HG03439 (cell line): ENCODE data around the gene C3orf20.
A peak's percentile ranks its signal among the peaks of the same experiment; 100 is the strongest.

ENCODE experiments used
- ATAC-seq: cut with Tn5 transposase; IDR thresholded peaks from one replicate; pipeline ENCODE4 v1.9.1; 2021; ENCODE audit warnings: mild to moderate bottlenecking, moderate library complexity; ENCODE audit not compliant: unreplicated experiment

C3orf20 gene

GRCh38 chr3:14772533-14773138 is 97.7 kb downstream of the C3orf20 start:
- ATAC-seq, result no peak

DNA sequence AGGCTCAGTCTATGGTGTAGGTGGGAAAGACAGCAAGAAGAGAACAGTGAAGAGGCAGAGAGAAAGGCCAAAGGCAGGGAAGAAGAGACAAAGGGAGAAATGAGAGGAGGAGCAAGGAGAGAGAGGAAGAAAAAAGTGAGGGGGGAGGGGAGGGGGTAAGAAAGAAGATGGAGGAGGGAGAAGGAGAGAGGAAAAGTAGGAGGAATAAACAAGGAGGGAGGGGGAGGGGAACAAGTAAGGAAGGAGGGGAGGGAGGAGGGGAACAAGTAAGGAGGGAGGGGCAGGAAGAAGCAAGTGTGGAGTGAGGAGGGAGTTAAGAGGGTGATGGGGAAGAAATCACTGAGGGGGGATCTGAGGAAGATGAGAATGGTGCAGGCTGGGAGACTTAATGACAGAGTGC is 98.3 kb downstream of the C3orf20 start:
- no peak for ATAC-seq

GRCh38 chr3:14773691-14774128 is 98.8 kb downstream of the C3orf20 start:
- no peak for ATAC-seq

DNA sequence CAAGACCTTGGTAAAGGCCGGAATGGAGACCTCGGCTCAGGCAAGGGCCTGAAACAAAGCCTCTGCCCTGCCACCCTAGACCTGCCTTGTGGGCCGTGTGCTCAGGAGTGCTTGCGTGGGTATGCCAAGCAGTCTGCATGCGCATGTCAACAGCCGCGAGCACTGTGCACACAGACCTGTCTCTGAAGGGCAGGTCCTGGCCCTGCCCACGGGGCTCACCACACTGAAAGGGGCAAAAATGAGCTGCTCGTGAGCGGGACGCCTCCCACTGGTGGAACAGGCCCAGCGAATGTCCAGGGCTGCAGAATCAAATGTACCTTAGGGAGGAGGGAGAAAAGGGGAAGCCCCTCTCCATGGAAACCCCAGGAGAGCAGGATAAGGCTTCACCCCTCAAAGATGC is 99.5 kb downstream of the C3orf20 start:
- no peak for ATAC-seq

DNA sequence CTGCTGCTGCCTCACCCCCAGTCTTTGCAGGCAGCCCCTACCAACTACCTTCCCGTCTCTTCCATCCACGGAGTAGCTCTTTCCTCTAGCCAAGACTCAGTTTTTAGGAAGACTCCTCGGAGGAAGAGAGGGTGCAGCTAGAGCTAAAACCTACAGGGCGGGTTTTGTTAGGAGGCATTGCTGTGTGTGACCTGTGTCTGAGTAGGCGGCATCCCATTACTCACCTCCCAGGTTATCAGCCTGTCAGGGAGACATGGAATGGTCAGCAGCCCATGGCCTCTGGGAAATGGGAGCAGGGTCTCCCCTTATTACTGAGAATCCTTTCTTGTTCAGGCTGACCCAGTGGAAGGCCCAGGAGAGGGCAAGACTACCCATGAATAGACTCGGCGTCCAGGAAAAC is 100.1 kb downstream of the C3orf20 start:
- ATAC-seq, result no peak

DNA sequence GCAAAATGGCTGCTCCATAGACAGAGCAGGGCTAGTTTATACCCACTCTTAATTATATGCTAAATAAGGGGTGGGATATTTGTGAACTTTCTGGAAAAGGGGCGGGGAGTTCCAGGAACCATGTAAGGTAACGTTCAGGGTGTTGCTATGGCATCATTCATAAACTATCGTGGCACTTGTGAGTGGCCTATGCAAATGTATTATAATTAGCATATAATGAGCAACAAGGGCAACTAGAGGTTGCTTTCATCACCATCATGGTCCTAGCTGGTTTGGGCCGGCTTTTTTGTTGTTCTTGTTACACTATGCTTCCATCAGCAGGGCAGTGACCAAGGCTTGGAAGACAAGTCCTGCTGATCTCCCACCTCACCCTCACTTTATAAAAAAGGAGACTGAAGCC is 100.6 kb downstream of the C3orf20 start:
- ATAC-seq, result no peak

- no peak for ATAC-seq
Measured at GRCh38 chr3:14779069-14779685, 104.2 kb downstream of the C3orf20 start.

GRCh38 chr3:14780927-14781507 is 106.1 kb downstream of the C3orf20 start:
- peak; percentile 75 for ATAC-seq

DNA sequence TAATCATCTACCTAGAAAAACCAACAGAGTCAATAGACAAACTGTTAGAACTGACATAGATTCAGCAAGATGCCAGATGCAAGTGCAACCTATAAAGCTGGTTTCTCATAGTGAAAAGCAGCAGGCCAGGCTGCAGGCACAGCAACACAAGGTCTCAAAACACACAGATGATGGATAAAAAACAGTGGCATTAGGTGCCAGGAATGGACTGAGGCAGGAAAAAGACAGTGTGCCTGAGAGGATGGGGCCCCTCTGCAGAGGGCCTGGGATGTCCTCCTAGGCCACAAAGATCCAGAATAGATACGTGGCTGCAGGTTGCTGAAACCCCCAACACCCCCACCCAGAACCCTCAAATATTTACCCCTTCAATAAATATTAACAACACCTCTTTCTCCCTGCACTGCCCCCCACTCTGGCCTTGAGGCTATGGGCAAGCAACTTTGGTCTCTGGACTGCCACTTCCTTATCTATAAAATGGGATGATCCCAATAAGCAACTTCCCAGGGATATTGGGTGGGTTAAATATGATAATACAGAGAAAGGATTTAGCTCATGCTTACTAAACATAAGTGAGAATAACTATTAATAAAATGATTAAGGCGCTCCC is 108.6 kb downstream of the C3orf20 start:
- ATAC-seq, result no peak

GRCh38 chr3:14784087-14784681 is 109.2 kb downstream of the C3orf20 start:
- no peak for ATAC-seq

DNA sequence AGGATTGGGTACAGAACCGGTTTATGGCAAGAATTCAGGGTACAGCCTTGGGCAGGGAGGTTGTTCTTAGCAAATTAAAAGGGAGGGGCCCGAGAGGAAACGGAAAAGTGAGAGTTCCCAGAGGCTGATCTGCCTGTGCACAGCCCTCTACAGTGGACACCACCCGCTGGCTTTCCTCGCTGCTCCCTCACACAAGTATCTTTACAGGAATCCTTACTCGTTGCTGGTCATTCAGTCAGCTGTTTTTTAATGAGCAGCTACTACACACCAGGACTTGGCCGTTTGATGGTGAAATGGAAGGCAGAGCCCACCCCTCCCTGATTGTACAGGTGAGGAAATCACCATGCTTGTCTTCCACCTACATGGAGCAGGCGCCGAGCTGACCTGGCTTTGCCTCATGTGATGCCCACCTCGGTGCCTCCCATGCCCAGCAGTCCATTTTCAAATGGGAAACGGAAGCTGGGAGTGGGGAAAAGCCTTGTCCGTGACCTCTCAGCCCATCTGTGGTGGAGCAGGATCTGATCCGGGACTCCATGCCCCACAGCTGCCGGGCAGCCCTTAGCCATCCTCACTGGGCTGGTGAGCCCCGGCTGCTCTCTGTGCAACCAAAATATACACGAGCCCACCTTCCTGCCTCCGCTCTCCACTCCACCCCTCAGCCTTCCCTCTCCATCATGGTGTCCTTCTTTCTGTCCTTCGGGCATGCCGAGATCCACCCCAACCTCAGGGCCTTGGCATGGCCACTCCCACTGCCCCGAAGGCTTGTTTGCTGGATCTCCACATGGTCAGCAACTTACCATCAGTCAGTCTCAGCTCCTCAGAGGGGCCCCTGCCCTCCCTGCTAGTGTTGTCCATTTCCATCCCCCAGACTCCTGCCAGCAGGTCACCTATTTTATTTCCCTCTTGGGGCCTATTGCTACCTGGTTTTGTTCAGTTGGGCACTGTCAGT is 110.5 kb downstream of the C3orf20 start:
- no peak for ATAC-seq

DNA sequence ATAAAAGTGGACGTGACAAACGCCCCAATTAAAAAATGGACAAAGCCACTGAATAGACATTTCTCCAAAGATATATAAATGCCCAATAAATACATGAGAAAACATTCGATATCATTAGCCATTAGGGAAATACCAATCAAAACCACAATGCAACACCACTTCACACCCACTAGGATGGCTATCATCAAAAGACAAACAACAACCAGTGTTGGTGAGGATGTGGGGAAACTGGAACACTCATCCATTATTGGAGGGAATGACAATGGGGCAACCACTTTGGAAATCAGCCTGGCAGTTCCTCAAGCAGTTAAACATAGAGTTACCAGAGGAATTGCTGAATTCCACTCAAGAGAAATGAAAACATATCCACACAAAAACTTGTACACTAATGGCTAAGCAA is 111.4 kb downstream of the C3orf20 start:
- ATAC-seq, result no peak

DNA sequence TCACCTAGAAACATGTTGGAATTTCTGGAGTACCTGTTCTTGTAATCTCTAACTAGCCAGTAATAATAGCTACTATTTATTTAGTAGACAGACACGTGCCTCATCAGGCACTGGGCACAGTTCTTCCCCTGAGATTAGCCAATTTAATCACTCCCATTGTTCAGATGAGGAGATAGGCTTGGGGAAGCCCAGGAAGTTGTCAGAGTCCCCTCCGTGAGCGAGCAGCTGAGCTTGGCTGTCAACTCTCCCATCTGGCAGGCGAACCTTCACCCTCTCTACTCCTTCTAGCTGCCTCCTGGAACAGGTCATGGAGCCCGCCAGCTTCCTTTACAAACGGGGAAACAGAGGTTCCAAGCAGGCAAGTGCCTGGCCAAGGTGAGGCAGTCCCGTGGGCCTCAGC is 112.7 kb downstream of the C3orf20 start:
- no peak for ATAC-seq

DNA sequence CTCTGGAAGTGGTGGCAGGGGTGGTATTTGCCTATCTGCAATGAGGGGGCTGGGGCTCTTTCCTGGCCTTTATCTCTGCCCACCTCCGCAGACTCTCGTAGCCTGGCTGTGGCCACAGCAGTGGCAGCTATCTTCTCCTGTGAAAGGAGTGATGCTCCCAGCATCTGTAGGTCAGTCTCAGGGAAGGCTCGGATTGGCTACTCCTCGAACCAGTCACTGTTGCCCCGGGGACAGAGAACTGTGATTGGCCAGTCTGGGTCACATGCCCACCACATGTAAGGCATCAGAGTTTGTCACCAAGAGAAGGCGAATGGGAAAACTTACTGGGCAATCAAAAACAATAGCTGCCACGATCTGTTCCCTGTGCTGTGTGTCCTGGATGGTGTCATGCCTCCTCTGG is 113.7 kb downstream of the C3orf20 start:
- no peak for ATAC-seq

GRCh38 chr3:14789221-14789620 is 114.3 kb downstream of the C3orf20 start:
- ATAC-seq, result no peak

GRCh38 chr3:14789640-14790285 is 114.8 kb downstream of the C3orf20 start:
- no peak for ATAC-seq

DNA sequence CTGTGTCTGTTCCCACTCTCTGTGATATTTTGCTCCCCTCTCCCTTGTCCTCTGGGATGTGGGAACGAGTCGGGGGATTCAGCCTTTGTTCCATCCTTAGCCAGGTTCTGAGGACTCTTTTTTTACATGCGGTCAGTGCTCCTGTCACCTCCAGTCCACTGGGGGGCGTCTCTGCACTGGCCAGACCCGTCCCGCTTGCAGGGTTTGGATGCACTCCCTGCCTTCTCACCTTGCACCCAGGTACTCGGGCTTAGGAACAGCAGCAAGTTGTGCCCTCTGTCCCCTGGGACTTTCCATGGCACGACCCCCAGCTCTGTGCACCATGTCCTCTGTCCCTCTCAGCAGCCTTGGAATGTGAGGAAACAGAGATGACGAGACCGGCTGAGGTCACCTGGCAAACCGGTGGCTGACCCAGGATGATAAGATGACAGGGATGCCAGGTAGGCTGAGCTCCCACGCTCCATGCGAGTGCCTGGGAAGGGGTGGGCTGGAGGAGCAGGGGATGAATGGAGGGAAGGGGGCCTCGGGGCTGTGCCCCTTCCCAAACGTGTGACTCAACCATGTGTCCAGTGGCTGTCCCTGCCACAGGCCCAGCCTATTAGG is 116.5 kb downstream of the C3orf20 start:
- no peak for ATAC-seq

DNA sequence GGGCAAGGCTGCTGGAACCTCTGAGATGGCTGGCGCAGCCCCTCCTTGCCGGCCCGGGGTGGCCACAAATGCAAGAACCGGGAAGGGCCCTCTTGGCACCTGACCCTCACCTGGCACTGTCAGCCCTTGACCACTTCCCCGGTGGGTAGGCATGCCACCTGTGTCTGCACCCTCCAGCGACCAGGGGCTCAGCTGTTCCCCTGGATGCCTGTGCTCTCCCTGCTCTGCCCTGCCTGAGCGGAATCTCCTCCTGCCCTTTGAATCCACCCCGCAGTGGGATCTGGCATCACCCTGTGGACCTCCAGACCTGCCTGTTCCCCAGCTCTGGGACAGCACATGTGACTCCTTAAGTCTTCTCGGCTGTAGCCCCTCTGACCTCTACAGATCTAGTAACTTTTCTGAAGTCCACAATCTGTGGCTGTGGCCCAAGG is 117.8 kb downstream of the C3orf20 start:
- no peak for ATAC-seq

DNA sequence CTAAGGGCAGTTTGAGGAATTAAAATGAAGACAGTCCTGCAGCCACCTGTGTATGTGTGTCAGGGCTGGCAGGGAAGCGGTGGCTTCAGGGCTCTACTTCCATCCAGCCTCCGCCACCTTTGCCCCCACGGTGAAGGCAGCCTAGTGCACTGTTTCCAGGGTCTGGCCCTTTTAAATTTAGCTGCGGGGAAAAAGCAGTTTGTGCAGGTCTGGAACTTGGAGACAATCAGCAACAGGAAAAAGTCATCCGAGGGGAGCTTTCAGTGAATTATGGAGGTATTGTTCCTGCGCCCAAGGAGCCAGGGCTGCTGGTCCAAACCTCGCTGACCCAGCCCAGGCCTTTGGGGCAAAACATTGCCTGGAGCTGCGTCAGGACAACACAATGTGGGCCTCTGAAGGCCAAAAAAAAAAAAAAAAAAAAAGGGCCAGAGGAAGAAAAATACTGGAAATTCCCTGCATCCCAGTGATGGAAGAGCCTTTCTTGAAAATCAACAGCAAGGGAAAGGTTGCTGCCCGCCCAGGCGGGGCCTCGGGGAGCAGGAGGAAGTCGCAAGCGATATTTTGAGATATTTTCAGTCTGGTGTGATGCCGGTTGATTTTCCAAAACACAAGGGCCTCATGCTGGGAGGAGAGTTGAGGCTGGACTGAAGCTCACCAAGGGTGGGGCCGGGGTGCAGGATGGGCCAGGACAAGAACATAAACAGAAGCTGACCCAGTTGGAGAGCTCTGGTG is 118.4 kb downstream of the C3orf20 start:
- no peak for ATAC-seq
